WTC11 (cell line): ENCODE data around the gene HAUS8. TPM values are rescaled to one million over a fixed set of nuclear protein-coding genes. Genes with fewer than 3 reads are reported as not detected.

Experiments
- ATAC-seq: fragments of 200-7000 bp; cut with Tn5 transposase; 2 replicates; pipeline ENCODE4 v1.10.0; 2021; ENCODE audit warnings: mild to moderate bottlenecking, moderate library complexity
- CTCF ChIA-PET: fragments of 300-600 bp; sonication (Branson Sonifier 250); formaldehyde crosslinking; loops from one replicate; lab custom pipeline; 2021; ENCODE audit warnings: antibody characterized with exemption; lab: Charles Lee
- POLR2A ChIA-PET: fragments of 350-600 bp; sonication (Branson Sonifier 250); formaldehyde crosslinking; loops from one replicate; lab custom pipeline; 2021; ENCODE audit warnings: antibody characterized with exemption; lab: Charles Lee
- DNase-seq: peaks from one replicate; pipeline ENCODE4 v3.0.0; 2021; ENCODE audit warnings: low spot score
- H3K27ac Mint-ChIP-seq: 2 replicates; pipeline ENCODE4 v1.8.0; 2021; ENCODE audit warnings: mixed read lengths
- H3K27me3 Mint-ChIP-seq: 2 replicates; pipeline ENCODE4 v1.8.0; 2021; ENCODE audit warnings: low read depth, mild to moderate bottlenecking, moderate library complexity, mixed read lengths
- H3K36me3 Mint-ChIP-seq: 2 replicates; pipeline ENCODE4 v1.8.0; 2021; ENCODE audit warnings: mixed read lengths
- H3K4me1 Mint-ChIP-seq: 2 replicates; pipeline ENCODE4 v1.8.0; 2022; ENCODE audit warnings: mixed read lengths
- H3K4me3 Mint-ChIP-seq: 2 replicates; pipeline ENCODE4 v1.8.0; 2021; ENCODE audit warnings: mild to moderate bottlenecking, moderate library complexity, mixed read lengths
- H3K9me3 Mint-ChIP-seq: 2 replicates; pipeline ENCODE4 v1.8.0; 2021; ENCODE audit warnings: mixed read lengths
- ATF1 ChIP-seq: sonication (generic); formaldehyde crosslinking; IDR thresholded peaks from 2 replicates; pipeline ENCODE4 v1.8.1; 2023; ENCODE audit warnings: mild to moderate bottlenecking, moderate library complexity, missing genetic modification reagents
- CREB1 ChIP-seq: sonication (generic); formaldehyde crosslinking; IDR thresholded peaks from 2 replicates; pipeline ENCODE4 v1.8.0; 2023; ENCODE audit warnings: mild to moderate bottlenecking, missing genetic modification reagents
- EMX1 ChIP-seq: fragments of 250-450 bp; sonication (Bioruptor Pico); IDR thresholded peaks from 2 replicates; pipeline ENCODE4 v1.8.0; 2021; ENCODE audit warnings: mild to moderate bottlenecking
- HMGA2 ChIP-seq: fragments of 250-450 bp; sonication (Bioruptor Pico); IDR thresholded peaks from 2 replicates; pipeline ENCODE4 v1.4.0; 2021; ENCODE audit warnings: mild to moderate bottlenecking, moderate library complexity
- IRF1 ChIP-seq: sonication (generic); formaldehyde crosslinking; IDR thresholded peaks from 2 replicates; pipeline ENCODE4 v1.8.0; 2023; ENCODE audit warnings: missing genetic modification reagents
- MXD4 ChIP-seq: fragments of 250-450 bp; sonication (Bioruptor Pico); IDR thresholded peaks from 2 replicates; pipeline ENCODE4 v1.8.0; 2021; ENCODE audit warnings: mild to moderate bottlenecking, moderate library complexity, borderline replicate concordance
- RORB ChIP-seq: fragments of 250-450 bp; sonication (Bioruptor Pico); IDR thresholded peaks from 2 replicates; pipeline ENCODE4 v1.9.0; 2021; ENCODE audit warnings: mild to moderate bottlenecking
- SOX15 ChIP-seq: fragments of 250-450 bp; sonication (Bioruptor Pico); IDR thresholded peaks from 2 replicates; pipeline ENCODE4 v1.9.0; 2021; ENCODE audit warnings: mild to moderate bottlenecking
- SP1 ChIP-seq: sonication (generic); formaldehyde crosslinking; conservative IDR thresholded peaks from 2 replicates; pipeline ENCODE4 v1.8.1; 2022; ENCODE audit warnings: missing genetic modification reagents
- ZNF219 ChIP-seq: sonication (generic); formaldehyde crosslinking; IDR thresholded peaks from 2 replicates; pipeline ENCODE4 v1.8.0; 2023; ENCODE audit warnings: missing genetic modification reagents, mild to moderate bottlenecking, borderline replicate concordance
- ZNF263 ChIP-seq: sonication (generic); formaldehyde crosslinking; IDR thresholded peaks from 2 replicates; pipeline ENCODE4 v1.8.1; 2022; ENCODE audit warnings: low read depth, mild to moderate bottlenecking, moderate library complexity, missing genetic modification reagents
- ZNF396 ChIP-seq: fragments of 250-450 bp; sonication (Bioruptor Pico); IDR thresholded peaks from 2 replicates; pipeline ENCODE4 v1.8.0; 2021; ENCODE audit warnings: mild to moderate bottlenecking, moderate library complexity, borderline replicate concordance
- ZNF423 ChIP-seq: fragments of 250-450 bp; sonication (Bioruptor Pico); IDR thresholded peaks from 2 replicates; pipeline ENCODE4 v2.1.2; 2022; ENCODE audit warnings: mild to moderate bottlenecking, moderate library complexity
- ZNF671 ChIP-seq: fragments of 250-450 bp; sonication (Bioruptor Pico); IDR thresholded peaks from 2 replicates; pipeline ENCODE4 v1.8.0; 2021; ENCODE audit warnings: mild to moderate bottlenecking
- total RNA-seq: library from RNA; stranded (reverse); gene quantifications from 3 replicates; pipeline ENCODE4 v1.2.3, GENCODE V29; 2021
- TF ChIP-seq, protein P1 (sequence below): sonication (generic); formaldehyde crosslinking; IDR thresholded peaks from 2 replicates; pipeline ENCODE4 v1.8.1; 2022; ENCODE audit warnings: missing genetic modification reagents, borderline replicate concordance
- TF ChIP-seq, protein P2 (sequence below): sonication (generic); formaldehyde crosslinking; IDR thresholded peaks from 2 replicates; pipeline ENCODE4 v1.8.1; 2023; ENCODE audit warnings: mild to moderate bottlenecking, missing genetic modification reagents
- TF ChIP-seq, protein P3 (sequence below): sonication (generic); formaldehyde crosslinking; conservative IDR thresholded peaks from 2 replicates; pipeline ENCODE4 v1.8.1; 2023; ENCODE audit warnings: mild to moderate bottlenecking, low read depth, missing genetic modification reagents, moderate library complexity

The HAUS8 gene
- total RNA-seq, 1 experiment from 2014 or later = 29.7 TPM

GRCh38 chr19:17002455-17002854 is 72.8 kb downstream of the HAUS8 start:
- DNase-seq = no peak
- POLR2A ChIA-PET = no interaction called here
- H3K27me3 Mint-ChIP-seq = no peaks in the 10 kb centered on the region
- TF ChIP-seq ZNF396 (CRISPR knock-in tag) (no peak), SP1 (no peak), EMX1 (no peak), ZNF263 (CRISPR knock-in tag) (no peak), RORB (CRISPR knock-in tag) (no peak), ZNF219 (no peak), MXD4 (CRISPR knock-in tag) (no peak), SOX15 (CRISPR knock-in tag) (no peak), ZNF671 (no peak), ZNF423 (no peak), HMGA2 (CRISPR knock-in tag) (no peak), ATF1 (CRISPR knock-in tag) (no peak), IRF1 (CRISPR knock-in tag) (no peak), CREB1 (CRISPR knock-in tag) (no peak)
- TF ChIP-seq, protein P1, sequence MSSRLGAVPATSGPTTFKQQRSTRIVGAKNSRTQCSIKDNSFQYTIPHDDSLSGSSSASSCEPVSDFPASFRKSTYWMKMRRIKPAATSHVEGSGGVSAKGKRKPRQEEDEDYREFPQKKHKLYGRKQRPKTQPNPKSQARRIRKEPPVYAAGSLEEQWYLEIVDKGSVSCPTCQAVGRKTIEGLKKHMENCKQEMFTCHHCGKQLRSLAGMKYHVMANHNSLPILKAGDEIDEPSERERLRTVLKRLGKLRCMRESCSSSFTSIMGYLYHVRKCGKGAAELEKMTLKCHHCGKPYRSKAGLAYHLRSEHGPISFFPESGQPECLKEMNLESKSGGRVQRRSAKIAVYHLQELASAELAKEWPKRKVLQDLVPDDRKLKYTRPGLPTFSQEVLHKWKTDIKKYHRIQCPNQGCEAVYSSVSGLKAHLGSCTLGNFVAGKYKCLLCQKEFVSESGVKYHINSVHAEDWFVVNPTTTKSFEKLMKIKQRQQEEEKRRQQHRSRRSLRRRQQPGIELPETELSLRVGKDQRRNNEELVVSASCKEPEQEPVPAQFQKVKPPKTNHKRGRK = no peak
- TF ChIP-seq, protein P2, sequence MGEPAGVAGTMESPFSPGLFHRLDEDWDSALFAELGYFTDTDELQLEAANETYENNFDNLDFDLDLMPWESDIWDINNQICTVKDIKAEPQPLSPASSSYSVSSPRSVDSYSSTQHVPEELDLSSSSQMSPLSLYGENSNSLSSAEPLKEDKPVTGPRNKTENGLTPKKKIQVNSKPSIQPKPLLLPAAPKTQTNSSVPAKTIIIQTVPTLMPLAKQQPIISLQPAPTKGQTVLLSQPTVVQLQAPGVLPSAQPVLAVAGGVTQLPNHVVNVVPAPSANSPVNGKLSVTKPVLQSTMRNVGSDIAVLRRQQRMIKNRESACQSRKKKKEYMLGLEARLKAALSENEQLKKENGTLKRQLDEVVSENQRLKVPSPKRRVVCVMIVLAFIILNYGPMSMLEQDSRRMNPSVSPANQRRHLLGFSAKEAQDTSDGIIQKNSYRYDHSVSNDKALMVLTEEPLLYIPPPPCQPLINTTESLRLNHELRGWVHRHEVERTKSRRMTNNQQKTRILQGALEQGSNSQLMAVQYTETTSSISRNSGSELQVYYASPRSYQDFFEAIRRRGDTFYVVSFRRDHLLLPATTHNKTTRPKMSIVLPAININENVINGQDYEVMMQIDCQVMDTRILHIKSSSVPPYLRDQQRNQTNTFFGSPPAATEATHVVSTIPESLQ (CRISPR knock-in tag) = no peak
- TF ChIP-seq, all 79 proteins: peak for 0
- no peak for ATAC-seq
- H3K4me1 Mint-ChIP-seq = peaks cover 3% of the 10 kb centered on the region
- CTCF ChIA-PET = interaction anchor here (0.6 kb wide), 1 partner anchor 38 kb away, joined by 3 read pairs; no protein-coding TSS in a partner anchor
- H3K27ac Mint-ChIP-seq = no peak overlapping the region
- H3K4me3 Mint-ChIP-seq = no peak overlapping the region
- peaks cover 8% of the 10 kb centered on the region for H3K9me3 Mint-ChIP-seq
- peaks cover 13% of the 10 kb centered on the region for H3K36me3 Mint-ChIP-seq

DNA sequence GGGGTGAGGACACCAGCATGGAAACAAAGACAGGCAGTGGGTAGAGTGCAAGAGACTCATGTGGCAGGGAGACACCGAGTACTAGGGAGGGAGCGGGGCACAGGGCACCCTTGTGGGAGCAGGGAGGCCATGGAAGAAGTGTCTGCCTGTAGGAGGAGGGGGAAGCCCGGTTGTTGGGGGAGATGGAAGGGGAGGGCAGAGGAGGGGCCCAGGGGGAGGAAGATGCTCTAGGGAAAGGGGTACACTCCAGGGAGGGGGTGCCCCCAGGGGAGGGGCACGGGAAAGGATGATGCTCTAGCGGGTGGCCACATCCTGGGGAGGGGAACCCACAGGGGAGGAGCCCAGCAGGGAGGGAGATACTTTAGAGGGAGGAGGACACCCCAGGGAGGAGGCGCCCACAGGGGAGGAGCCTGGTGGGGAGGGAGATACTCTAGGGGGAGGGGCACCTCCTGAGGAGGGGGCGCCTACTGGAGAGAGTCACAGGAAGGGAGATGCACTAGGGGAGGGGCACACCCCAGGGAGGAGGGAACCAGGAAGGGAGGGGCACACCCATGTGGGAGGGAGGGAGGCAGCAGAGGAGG is 73.6 kb downstream of the HAUS8 start:
- 0 out of 2 replicates have a peak, but pooled peaks have one; percentile 26 for TF ChIP-seq SP1
- TF ChIP-seq, protein P3, sequence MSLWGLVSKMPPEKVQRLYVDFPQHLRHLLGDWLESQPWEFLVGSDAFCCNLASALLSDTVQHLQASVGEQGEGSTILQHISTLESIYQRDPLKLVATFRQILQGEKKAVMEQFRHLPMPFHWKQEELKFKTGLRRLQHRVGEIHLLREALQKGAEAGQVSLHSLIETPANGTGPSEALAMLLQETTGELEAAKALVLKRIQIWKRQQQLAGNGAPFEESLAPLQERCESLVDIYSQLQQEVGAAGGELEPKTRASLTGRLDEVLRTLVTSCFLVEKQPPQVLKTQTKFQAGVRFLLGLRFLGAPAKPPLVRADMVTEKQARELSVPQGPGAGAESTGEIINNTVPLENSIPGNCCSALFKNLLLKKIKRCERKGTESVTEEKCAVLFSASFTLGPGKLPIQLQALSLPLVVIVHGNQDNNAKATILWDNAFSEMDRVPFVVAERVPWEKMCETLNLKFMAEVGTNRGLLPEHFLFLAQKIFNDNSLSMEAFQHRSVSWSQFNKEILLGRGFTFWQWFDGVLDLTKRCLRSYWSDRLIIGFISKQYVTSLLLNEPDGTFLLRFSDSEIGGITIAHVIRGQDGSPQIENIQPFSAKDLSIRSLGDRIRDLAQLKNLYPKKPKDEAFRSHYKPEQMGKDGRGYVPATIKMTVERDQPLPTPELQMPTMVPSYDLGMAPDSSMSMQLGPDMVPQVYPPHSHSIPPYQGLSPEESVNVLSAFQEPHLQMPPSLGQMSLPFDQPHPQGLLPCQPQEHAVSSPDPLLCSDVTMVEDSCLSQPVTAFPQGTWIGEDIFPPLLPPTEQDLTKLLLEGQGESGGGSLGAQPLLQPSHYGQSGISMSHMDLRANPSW (CRISPR knock-in tag) = no peak
- ATAC-seq = no peak
- no peak for DNase-seq
- no peak overlapping the region for H3K27ac Mint-ChIP-seq
- POLR2A ChIA-PET = no interaction called here
- H3K36me3 Mint-ChIP-seq = peaks cover 13% of the 10 kb centered on the region
- H3K9me3 Mint-ChIP-seq = peaks cover 8% of the 10 kb centered on the region
- no peak overlapping the region for H3K4me3 Mint-ChIP-seq
- CTCF ChIA-PET = no interaction called here
- H3K4me1 Mint-ChIP-seq = peaks cover 3% of the 10 kb centered on the region
- no peaks in the 10 kb centered on the region for H3K27me3 Mint-ChIP-seq

Other genes starting within 250 kb of the HAUS8 start
- gene SIN3B, start 246.1 kb downstream of the HAUS8 start, total RNA-seq = 76.8 to 87.7 TPM (median 80.0 TPM) in 3 replicates
- gene F2RL3, start 186.5 kb downstream of the HAUS8 start, total RNA-seq = 0.11 to 0.14 TPM in 2 of 3 replicates, not detected in the other
- 6.9 to 10.8 TPM (median 7.9 TPM) in 3 replicates for gene CPAMD8, start 48.6 kb downstream of the HAUS8 start, total RNA-seq
- gene MYO9B, start 325 bp upstream of the HAUS8 start, total RNA-seq = 70.3 to 94.3 TPM (median 73.4 TPM) in 3 replicates
- 13.9 to 15.4 TPM (median 14.2 TPM) in 3 replicates for gene USE1, start 139.9 kb upstream of the HAUS8 start, total RNA-seq
- 34.0 to 51.6 TPM (median 40.9 TPM) in 3 replicates for gene OCEL1, start 150.8 kb upstream of the HAUS8 start, total RNA-seq
- gene NR2F6, start 170.5 kb upstream of the HAUS8 start, total RNA-seq = 144 to 149 TPM (median 145 TPM) in 3 replicates
- 10.9 to 14.2 TPM (median 12.3 TPM) in 3 replicates for gene USHBP1, start 189.3 kb upstream of the HAUS8 start, total RNA-seq
- gene BABAM1, start 192.0 kb upstream of the HAUS8 start, total RNA-seq = 139 to 147 TPM (median 146 TPM) in 3 replicates
- gene ANKLE1, start 206.4 kb upstream of the HAUS8 start, total RNA-seq = 9.1 to 12.9 TPM (median 10.2 TPM) in 3 replicates
- 13.2 to 18.1 TPM (median 17.6 TPM) in 3 replicates for gene ABHD8, start 228.0 kb upstream of the HAUS8 start, total RNA-seq
- 117 to 130 TPM (median 122 TPM) in 3 replicates for gene MRPL34, start 230.4 kb upstream of the HAUS8 start, total RNA-seq
- gene DDA1, start 234.1 kb upstream of the HAUS8 start, total RNA-seq = 36.2 to 42.8 TPM (median 37.0 TPM) in 3 replicates